GDM1 (cell line): Measurements from ENCODE around the gene DOC2B.
"Not testable (repeated sequence)": the region's sequence is repeated elsewhere in the genome, so short reads cannot be mapped to it uniquely, and the experiment has no call there.

Source experiments
- DNase-seq: peaks from one replicate; lab custom pipeline; 2025; lab: John Stamatoyannopoulos, UW

The DOC2B gene

DNA sequence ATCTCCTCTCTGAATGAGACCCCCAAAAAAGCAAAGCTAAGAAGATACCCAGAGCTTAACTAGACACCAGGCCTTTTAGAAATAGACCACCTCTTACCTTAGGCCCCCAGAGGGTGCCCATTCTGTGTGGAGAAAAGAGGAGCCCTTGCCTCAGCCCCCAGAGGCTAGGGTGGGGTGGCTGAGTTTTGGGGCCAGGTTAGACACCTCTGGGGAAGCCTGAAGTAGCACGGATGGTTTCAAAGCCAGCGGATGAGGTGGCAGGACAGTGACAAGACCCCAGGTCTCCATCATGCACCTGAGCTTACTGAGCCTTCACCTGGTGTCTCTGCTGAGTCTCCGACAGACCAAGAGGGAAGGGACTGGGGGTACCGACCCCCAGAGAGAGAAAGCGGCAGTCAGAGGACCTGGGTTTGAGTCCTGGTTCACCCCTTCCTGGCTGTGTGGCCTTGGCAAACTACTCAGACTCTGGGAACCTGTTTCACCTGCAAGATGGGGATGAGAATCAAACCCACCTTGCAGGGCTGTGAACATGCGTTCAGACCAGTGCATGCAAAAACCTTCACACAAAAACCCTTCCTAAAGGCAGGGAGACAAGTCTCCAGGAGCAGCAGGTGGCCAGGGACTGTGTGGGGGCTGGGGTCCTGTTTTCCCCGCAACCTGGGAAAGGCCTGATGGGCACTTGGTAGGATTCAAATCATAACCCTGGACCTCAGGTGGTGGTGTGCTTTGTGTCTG lies 36.3 kb downstream of the DOC2B start:
- DNase-seq, result no peak

DNA sequence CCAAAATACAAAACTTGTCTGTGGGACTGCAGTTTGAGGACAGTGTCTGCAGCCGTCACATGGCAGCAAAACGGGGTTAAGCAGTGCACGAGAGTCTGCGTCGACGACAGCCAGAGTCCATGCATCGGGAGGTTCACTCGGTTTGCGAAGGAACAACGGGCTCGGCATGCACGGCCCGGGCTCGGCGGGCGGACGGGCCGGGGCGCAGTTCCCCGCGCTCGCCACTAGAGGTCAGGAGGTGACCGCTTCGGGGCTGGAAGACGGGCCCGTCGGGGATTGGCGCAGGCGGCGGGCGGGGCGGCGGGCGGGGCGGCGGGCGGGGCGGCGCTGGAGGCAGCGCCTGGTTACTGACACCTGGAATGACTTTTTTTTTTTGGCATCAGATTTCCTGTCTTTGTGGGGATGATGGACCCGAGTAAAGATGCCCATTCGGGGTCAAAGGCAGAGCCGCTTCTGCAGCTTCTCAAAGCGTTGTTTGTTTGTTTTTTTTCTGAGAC lies 37.6 kb downstream of the DOC2B start:
- DNase-seq, result peak; percentile 54

DNA sequence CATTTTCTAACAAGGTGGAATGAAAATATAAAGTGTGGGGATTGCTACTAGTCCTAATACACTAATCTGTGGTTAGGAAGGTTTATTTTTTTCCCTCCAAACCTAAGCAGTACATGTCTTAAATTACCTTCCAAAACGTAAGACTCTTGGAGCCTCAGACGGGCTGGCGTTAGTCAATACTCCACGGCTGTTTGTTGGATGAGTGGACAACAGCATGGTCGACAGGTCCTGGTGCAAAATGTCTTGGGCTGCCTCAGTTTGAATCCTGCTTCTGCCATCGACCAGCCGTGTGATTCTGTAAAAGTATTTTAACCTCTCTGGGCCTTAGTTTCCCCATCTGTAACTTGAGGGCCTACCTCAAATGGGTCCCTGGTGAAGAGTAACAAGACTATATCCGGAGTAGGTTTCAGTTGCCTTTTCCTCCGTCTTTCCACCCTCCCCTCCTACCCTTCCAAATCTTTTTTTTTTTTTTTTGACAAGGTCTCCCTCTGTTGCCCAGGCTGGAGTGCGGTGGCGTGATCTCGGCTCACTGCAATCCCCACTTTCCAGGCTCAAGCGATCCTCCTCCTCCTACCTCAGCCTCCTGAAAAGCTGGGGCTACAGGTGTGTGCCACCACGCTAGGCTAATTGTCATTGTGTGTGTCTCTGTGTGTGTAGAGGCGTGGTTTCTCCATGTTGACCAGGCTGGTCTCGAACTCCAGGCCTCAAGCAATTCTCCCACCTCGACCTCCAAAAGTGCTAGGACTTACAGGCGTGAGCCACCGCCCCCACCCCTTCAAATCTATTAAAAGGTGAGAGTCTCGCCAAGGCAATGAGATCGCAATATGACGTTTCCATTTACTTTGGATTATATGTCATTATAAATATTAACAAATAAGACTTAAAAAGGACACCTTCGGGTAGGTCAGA lies 38.3 kb downstream of the DOC2B start:
- no peak for DNase-seq

DNA sequence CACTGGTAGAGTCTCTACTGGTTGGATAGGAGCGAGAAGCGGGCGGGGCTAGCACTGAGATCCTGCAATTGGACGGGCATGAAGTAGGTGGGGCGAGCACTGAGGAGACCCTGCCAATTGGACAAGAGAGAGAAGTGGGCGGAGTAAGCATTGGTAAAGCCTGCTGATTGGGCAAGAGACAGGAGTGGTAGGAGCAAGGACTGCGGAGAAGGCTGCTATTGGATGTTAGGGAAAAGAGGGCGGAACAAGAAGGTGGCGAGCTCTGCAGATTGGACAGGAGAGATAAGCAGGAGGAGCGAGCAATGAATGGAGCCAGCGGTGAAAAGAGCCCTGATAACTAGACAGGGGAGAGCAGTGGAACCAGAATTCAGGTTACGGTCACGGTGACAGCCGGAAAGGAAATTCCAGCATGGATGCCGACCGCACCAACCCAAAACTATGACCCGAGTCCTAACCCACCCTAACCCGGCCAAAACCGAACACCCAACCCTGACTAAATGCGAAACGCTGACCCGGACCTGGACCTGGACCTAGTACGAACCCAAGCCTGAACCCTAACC lies 39.3 kb downstream of the DOC2B start:
- peak; percentile 35 for DNase-seq

DNA sequence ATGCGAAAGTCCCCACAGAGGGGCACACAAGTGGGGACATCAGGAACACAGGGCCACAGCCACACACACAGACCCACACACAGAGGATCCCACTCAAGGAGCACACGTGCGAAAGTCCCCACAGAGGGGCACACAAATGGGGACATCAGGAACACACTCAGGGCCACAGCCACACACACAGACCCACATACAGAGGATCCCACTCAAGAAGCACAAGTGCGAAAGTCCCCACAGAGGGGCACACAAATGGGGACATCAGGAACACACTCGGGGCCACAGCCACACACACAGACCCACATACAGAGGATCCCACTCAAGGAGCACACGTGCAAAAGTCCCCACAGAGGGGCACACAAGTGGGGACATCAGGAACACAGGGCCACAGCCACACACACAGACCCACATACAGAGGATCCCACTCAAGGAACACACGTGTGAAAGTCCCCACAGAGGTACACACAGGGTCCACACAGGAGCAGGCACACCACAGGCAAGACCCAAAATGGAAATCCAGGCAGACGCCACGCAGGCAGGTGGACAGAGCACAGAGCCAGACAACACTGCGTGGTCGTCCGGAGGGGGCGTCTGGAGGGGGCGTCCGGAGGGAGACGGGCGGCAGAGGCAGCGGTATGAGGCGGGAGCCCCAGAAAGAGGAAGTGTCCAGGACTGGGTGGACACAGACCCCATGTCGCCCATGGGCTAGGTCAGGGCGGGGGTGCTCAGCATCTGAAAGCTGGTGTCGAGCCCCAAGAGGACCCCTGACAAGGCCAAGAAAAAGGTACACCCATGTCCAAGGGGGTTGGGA lies 41.8 kb downstream of the DOC2B start:
- DNase-seq, result not testable (repeated sequence)

DNA sequence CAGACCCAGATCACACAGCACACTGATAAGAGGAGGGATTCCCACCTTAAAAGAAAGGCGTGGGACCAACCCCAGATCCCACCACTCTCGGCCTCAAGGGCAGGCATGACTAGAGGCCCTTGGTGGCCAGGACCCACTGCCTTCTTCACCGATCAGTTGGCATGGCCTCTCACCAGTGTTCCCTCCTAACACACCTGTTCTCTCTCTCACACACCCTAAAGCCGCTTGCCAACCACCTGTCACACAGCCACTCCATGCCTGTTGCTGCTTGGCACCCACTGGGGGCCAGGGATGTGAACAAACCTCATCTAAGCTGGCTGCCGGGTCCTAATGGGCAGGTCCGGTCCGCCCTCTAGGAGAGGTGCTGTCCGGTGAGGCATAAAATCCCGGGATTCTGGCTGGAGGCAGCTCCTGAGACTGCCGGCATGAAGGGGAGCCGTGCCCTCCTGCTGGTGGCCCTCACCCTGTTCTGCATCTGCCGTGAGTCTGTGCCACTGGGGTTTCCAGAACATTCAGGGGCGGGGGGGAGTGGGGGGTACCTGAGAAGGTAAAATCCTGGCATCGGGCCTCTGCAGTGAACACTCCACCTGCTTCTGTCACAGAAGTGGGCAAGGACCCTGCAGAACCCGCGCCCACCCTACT lies 44.2 kb downstream of the DOC2B start, which contains the start of gene SCGB1C2:
TSS of gene SCGB1C2 (plus strand) at position 404 of the 642 bp plus-strand sequence. CDS start at position 426, 22 bp downstream.
- not testable (repeated sequence) for DNase-seq

DNA sequence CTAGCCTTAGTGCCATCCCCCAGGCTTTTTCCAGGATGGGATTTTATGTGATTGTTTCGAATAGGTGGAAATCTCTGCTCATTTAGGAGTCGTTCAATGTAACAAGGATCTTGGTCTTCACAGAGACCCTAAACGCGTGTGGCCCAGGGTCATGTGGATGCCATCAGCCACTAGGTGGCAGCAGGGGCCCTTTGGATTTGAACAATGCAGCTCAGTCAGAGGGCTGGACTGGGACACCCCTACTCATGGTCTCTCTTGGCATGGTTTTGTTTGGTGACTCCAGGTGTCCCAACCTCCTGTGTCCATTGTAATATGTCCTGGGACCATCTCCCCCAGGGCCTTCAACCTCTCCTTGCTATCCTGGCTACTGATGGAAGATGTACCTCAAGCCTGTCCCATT lies 44.9 kb downstream of the DOC2B start:
- not testable (repeated sequence) for DNase-seq

DNA sequence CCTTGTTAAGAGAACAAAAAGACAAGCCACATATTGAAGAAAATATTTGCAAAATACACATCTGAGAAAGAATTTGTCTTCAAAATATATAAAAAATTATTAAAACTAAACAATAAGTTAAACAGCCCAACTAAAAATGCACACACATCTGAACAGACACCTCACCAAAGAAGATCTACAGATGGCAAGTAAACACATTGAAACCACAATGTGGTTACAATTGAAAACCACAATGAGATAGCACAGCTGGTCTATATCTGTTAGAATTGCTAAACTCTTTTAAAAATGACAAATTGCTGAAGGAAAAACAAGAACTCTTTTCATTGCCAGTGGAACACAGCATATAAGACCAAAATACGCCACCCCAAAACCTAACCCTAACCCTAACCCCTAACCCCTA lies 45.6 kb downstream of the DOC2B start:
- not testable (repeated sequence) for DNase-seq

DNA sequence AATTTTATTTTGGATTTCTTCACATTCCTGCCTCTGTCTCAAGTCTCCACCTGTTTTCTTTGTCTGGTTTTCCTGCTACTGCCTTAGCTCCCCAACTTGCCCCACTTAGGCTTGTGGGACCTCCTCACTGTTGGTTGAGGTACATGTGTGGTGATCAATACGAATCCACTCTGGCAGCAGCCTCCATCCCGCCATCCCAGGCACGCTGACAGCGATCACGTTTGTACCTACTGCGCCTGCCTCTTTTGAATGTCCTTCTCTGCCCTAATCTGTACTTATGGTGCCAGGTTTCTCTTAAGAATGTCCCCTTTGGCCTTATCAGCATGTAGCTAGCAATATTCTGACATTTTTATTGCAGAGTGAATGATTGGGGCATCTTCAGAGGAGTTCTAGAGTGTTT lies 46.4 kb downstream of the DOC2B start:
- not testable (repeated sequence) for DNase-seq

DNA sequence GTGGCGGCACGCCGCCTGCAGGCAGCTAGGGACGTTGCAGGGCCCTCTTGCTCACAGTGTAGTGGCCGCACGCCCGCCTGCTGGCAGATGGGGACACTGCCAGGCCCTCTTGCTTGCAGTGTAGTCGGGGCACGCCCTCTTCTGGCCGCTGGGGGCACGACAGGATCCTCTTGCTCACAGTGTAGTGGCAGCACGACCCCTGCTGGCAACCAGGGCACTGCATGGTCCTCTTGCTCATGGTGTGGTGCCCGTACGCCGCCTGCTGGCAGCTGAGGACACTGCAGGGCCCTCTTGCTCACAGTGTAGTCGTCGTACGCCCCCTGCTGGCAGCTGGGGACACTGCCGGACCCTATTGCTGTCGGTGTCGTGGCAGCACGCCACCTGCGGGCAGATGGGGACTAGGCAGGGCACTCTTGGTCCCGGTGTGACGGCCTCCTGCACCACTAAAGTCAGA lies 47.1 kb downstream of the DOC2B start:
- not testable (repeated sequence) for DNase-seq

DNA sequence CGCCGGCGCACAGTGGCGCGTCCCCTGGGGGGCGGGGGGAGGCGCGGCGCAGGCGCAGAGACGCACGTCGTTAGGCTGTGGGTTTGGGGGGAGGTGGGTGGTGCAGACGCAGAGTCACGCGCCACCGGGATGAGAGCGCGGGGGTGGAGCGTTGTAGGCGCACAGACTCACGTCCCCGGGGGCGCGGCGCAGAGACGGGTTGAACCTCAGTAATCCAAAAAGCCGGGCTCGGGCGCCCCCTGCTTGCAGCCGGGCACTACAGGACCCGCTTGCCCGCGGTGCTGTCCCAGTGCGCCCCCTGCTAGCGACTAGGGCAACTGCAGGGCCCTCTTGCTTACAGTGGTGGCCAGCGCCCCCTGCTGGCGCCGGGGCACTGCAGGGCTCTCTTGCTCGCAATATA lies 47.5 kb downstream of the DOC2B start:
- DNase-seq, result not testable (repeated sequence)

DNA sequence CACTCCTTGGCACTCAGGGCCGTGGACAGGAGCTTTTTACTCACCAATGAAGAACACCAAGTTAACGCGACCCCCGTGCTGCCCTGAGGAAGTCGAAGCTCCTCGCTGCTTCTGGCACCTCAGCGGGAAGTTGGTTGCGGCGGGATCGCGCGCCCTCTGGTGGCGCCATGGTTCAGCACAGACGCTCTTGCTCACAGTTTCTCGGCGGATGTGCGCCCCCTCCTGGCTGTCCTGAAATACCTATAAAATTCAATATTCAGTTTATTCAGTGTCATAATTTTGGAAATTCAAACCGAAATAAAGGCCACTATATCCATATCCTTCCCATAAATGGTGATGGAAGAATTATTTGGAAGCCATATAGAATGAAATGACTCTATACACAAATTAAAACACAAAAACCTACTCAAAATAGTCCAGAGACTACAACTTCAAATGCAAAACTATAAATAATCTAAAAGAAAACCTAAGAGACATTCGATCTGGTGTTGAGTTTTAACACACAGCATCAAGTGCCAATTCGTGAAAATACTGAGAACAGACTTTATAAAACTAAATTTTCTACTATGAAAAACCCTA lies 63.0 kb downstream of the DOC2B start:
- DNase-seq, result not testable (repeated sequence)

DNA sequence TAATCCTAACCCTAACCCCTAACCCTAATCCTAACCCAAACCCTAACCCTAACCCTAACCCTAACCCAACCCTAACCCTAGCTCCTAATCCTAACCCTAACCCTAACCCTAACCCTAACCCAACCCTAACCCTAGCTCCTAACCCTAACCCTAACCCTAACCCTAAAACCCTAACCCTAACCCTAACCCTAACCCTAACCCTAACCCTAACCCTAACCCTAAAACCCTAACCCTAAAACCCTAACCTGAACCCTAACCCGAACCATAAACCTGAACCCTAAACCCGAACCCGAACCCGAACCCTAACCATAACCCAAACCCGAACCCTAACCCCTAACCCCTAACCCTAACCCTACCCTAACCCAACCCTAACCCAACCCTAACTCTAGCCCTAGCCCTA lies 68.3 kb downstream of the DOC2B start:
- DNase-seq, result not testable (repeated sequence)
